ENCODE measurements around the gene SH3PXD2B. TPM values are rescaled to one million over a fixed set of nuclear protein-coding genes. Genes with fewer than 3 reads are reported as not detected.

SH3PXD2B gene
- polyA plus RNA-seq = 10 to 100 TPM in 1 of 3 donors, 1 to 10 TPM in 2; 5.7 to 23.6 (median 9.6) TPM

- WGBS, 3 donors = 4 to 7% (median 6%) methylated on average over 35 to 69 of the region's 89 CpGs
- H3K27ac ChIP-seq (ENCODE audit: low read depth, low read length) = peak within 1 kb of the TSS; percentile 59
These were observed at the start of gene SH3PXD2B for GRCh38 chr5:172454358-172455086. TSS of gene SH3PXD2B (minus strand) at chr5:172454525. CDS start at chr5:172454352, 173 bp downstream.

GRCh38 chr5:172502969-172503368, 48.6 kb upstream of the SH3PXD2B start:
- no peak overlapping the region for H3K27ac ChIP-seq (ENCODE audit: low read depth, low read length)
- WGBS, 3 donors = 92 to 98% (median 95%) methylated on average over 4 of the region's 4 CpGs

- WGBS, 3 donors = 91 to 93% (median 92%) methylated on average over 8 of the region's 8 CpGs
- H3K27ac ChIP-seq (ENCODE audit: low read depth, low read length) = no peak overlapping the region
These were observed 48.1 kb upstream of the SH3PXD2B start for GRCh38 chr5:172502410-172502809.

- H3K27ac ChIP-seq (ENCODE audit: low read depth, low read length) = no peak overlapping the region
- WGBS, 3 donors = 88 to 95% (median 91%) methylated on average over 7 of the region's 7 CpGs
These were observed 47.5 kb upstream of the SH3PXD2B start for GRCh38 chr5:172501708-172502320.

GRCh38 chr5:172499287-172499686, 45.0 kb upstream of the SH3PXD2B start:
- no peak overlapping the region for H3K27ac ChIP-seq (ENCODE audit: low read depth, low read length)
- 81 to 89% (median 88%) methylated on average over 2 of the region's 2 CpGs for WGBS, 3 donors

GRCh38 chr5:172498431-172499129, 44.3 kb upstream of the SH3PXD2B start:
- WGBS, 3 donors = 96 to 98% (median 97%) methylated on average over 12 of the region's 12 CpGs
- H3K27ac ChIP-seq (ENCODE audit: low read depth, low read length) = no peak overlapping the region

- H3K27ac ChIP-seq (ENCODE audit: low read depth, low read length) = no peak overlapping the region
- 93 to 96% (median 94%) methylated on average over 14 of the region's 14 CpGs for WGBS, 3 donors
These were observed 43.4 kb upstream of the SH3PXD2B start for GRCh38 chr5:172497591-172498255.

GRCh38 chr5:172496671-172497371, 42.5 kb upstream of the SH3PXD2B start:
- H3K27ac ChIP-seq (ENCODE audit: low read depth, low read length) = peak overlapping the region; percentile 11
- WGBS, 3 donors = 40 to 67% (median 42%) methylated on average over 12 of the region's 12 CpGs

- H3K27ac ChIP-seq (ENCODE audit: low read depth, low read length) = no peak overlapping the region
- WGBS, 3 donors = 81 to 88% (median 88%) methylated on average over 9 of the region's 9 CpGs
These were observed 40.5 kb upstream of the SH3PXD2B start for GRCh38 chr5:172494630-172495505.

GRCh38 chr5:172493906-172494305, 39.6 kb upstream of the SH3PXD2B start:
- WGBS, 3 donors = 88 to 95% (median 88%) methylated on average over 3 of the region's 3 CpGs
- no peak overlapping the region for H3K27ac ChIP-seq (ENCODE audit: low read depth, low read length)

GRCh38 chr5:172493461-172493860, 39.1 kb upstream of the SH3PXD2B start:
- H3K27ac ChIP-seq (ENCODE audit: low read depth, low read length) = no peak overlapping the region
- WGBS, 3 donors = 88 to 94% (median 91%) methylated on average over 9 to 11 of the region's 11 CpGs

- 79 to 88% (median 84%) methylated on average over 7 of the region's 7 CpGs for WGBS, 3 donors
- H3K27ac ChIP-seq (ENCODE audit: low read depth, low read length) = no peak overlapping the region
These were observed 38.7 kb upstream of the SH3PXD2B start for GRCh38 chr5:172493002-172493401.

GRCh38 chr5:172492097-172492840, 37.9 kb upstream of the SH3PXD2B start:
- 86 to 92% (median 90%) methylated on average over 14 of the region's 14 CpGs for WGBS, 3 donors
- H3K27ac ChIP-seq (ENCODE audit: low read depth, low read length) = no peak overlapping the region

GRCh38 chr5:172491481-172491880, 37.2 kb upstream of the SH3PXD2B start:
- H3K27ac ChIP-seq (ENCODE audit: low read depth, low read length) = no peak overlapping the region
- 71 to 88% (median 79%) methylated on average over 8 of the region's 8 CpGs for WGBS, 3 donors

- 81 to 88% (median 88%) methylated on average over 12 of the region's 12 CpGs for WGBS, 3 donors
- no peak overlapping the region for H3K27ac ChIP-seq (ENCODE audit: low read depth, low read length)
These were observed 36.5 kb upstream of the SH3PXD2B start for GRCh38 chr5:172490514-172491461.

GRCh38 chr5:172488221-172488620, 33.9 kb upstream of the SH3PXD2B start:
- WGBS, 3 donors = 86 to 94% (median 90%) methylated on average over 14 of the region's 14 CpGs

More at GRCh38 chr5:172488221-172488620, 33.9 kb upstream of the SH3PXD2B start:
- no peak overlapping the region for H3K27ac ChIP-seq (ENCODE audit: low read depth, low read length)
